Suprapubic skin (tissue), 4 donors: ENCODE measurements around the gene TEAD1.

Experiments
- CTCF ChIP-seq, 2 donors: fragments of 200-600 bp in 1 of 2; fragments of 450-650 bp in 1 of 2; sonication (generic) in 1 of 2; IDR thresholded peaks; one replicate each; pipeline ENCODE4 v1.5.1; 2016 to 2019; ENCODE audit warnings: antibody characterized with exemption in 2 of 2, mild to moderate bottlenecking in 1 of 2, moderate library complexity in 1 of 2
- EP300 ChIP-seq: sonication (generic); formaldehyde crosslinking; IDR thresholded peaks from one replicate; pipeline ENCODE4 v1.6.1; 2017; ENCODE audit warnings: antibody characterized with exemption
- POLR2A ChIP-seq, 2 donors: fragments of 450-650 bp; IDR thresholded peaks; one replicate each; pipeline ENCODE4 v1.6.1; 2017; ENCODE audit warnings: antibody characterized with exemption in 2 of 2, mild to moderate bottlenecking in 2 of 2, moderate library complexity in 2 of 2
- POLR2AphosphoS5 ChIP-seq, 3 donors: sonication (generic); formaldehyde crosslinking; IDR thresholded peaks; one replicate each; pipeline ENCODE4 v1.6.1; 2017; ENCODE audit warnings: antibody characterized with exemption in 3 of 3

- no peak for TF ChIP-seq CTCF (IDR thresholded peaks at IDR 0.05)
- TF ChIP-seq POLR2AphosphoS5 (IDR thresholded peaks at IDR 0.05), result no peak
- no peak for TF ChIP-seq POLR2A (IDR thresholded peaks at IDR 0.05)
- no peak for TF ChIP-seq EP300
Measured at GRCh38 chr11:12625438-12626071, 48.7 kb upstream of the TEAD1 start.
